Neural cell (in vitro differentiated cells): ENCODE data around the gene ASCL2. TPM values are rescaled to one million over a fixed set of nuclear protein-coding genes. Genes with fewer than 3 reads are reported as not detected.

Experiments
- H2AFZ ChIP-seq: fragments of 200-600, 300-800 bp; sonication (generic), shearing (Covaris generic); 2 replicates; pipeline ENCODE4 v1.6.0; 2014; ENCODE audit warnings: low read depth, mild to moderate bottlenecking, antibody characterized with exemption, low read length, moderate library complexity
- H3F3A ChIP-seq: fragments of 200-600 bp; shearing (Covaris generic); 2 replicates; pipeline ENCODE4 v1.6.1; 2016; ENCODE audit warnings: mild to moderate bottlenecking, moderate library complexity, mixed read lengths, antibody characterized with exemption, low read length; ENCODE audit not compliant: insufficient read depth, poor library complexity, severe bottlenecking
- H3K27ac ChIP-seq: fragments of 200-600, 300-800 bp; sonication (generic), shearing (Covaris generic); 2 replicates; pipeline ENCODE4 v1.5.1; 2014; ENCODE audit warnings: mild to moderate bottlenecking, low read length, moderate library complexity
- H3K27me3 ChIP-seq: fragments of 300-800, 200-600 bp; sonication (generic), shearing (Covaris generic); 2 replicates; pipeline ENCODE4 v1.6.0; 2014; ENCODE audit warnings: mild to moderate bottlenecking, low read depth, low read length, moderate library complexity; ENCODE audit not compliant: insufficient read depth
- H3K36me3 ChIP-seq: fragments of 300-800, 200-600 bp; sonication (generic), shearing (Covaris generic); 2 replicates; pipeline ENCODE4 v1.5.1; 2014; ENCODE audit warnings: mild to moderate bottlenecking, antibody characterized with exemption, low read length, moderate library complexity; ENCODE audit not compliant: insufficient read depth
- H3K4me2 ChIP-seq: fragments of 300-800, 200-600 bp; sonication (generic), shearing (Covaris generic); 2 replicates; pipeline ENCODE4 v1.6.0; 2014; ENCODE audit warnings: mild to moderate bottlenecking, low read length
- H3K4me3 ChIP-seq: fragments of 300-800, 200-600 bp; sonication (generic), shearing (Covaris generic); 2 replicates; pipeline ENCODE4 v1.5.1; 2014; ENCODE audit warnings: mild to moderate bottlenecking, low read length, moderate library complexity
- H3K79me2 ChIP-seq: fragments of 200-600 bp; shearing (Covaris generic); replicated peaks from 2 replicates; pipeline ENCODE4 v1.6.0; 2014; ENCODE audit warnings: mild to moderate bottlenecking, low read length, moderate library complexity; ENCODE audit not compliant: insufficient read depth
- H3K9ac ChIP-seq: fragments of 300-800, 200-600 bp; sonication (generic), shearing (Covaris generic); 2 replicates; pipeline ENCODE4 v1.6.1; 2016; ENCODE audit warnings: mild to moderate bottlenecking, low read length, mixed read lengths
- H3K9me2 ChIP-seq: fragments of 200-600 bp; shearing (Covaris generic); 2 replicates; pipeline ENCODE4 v1.6.1; 2016; ENCODE audit warnings: mild to moderate bottlenecking, low read length, mixed read lengths; ENCODE audit not compliant: insufficient read depth
- H3K9me3 ChIP-seq: fragments of 200-600, 300-800 bp; sonication (generic), shearing (Covaris generic); 2 replicates; pipeline ENCODE4 v1.6.1; 2016; ENCODE audit warnings: mild to moderate bottlenecking, mixed run types, low read length, moderate library complexity, mixed read lengths
- H4K20me1 ChIP-seq: fragments of 200-600 bp; shearing (Covaris generic); 2 replicates; pipeline ENCODE4 v1.6.1; 2016; ENCODE audit warnings: mild to moderate bottlenecking, mixed run types; ENCODE audit not compliant: insufficient read depth
- EP300 ChIP-seq: fragments of 450-650 bp; conservative IDR thresholded peaks from 2 replicates; pipeline ENCODE4 v1.6.1; 2014; ENCODE audit warnings: antibody characterized with exemption, mild to moderate bottlenecking, moderate library complexity; ENCODE audit not compliant: poor library complexity, severe bottlenecking
- EZH2 ChIP-seq: fragments of 200-600, 300-800 bp; shearing (Covaris generic), sonication (generic); IDR thresholded peaks from 2 replicates; pipeline ENCODE4 v1.6.1; 2014; ENCODE audit warnings: antibody characterized with exemption, low read length, borderline replicate concordance, mild to moderate bottlenecking; ENCODE audit not compliant: insufficient read depth, poor library complexity, severe bottlenecking
- MXI1 ChIP-seq: fragments of 450-650 bp; conservative IDR thresholded peaks from 2 replicates; pipeline ENCODE4 v1.6.1; 2014; ENCODE audit warnings: antibody characterized with exemption, mild to moderate bottlenecking; ENCODE audit not compliant: poor library complexity, severe bottlenecking
- POLR2AphosphoS5 ChIP-seq: IDR thresholded peaks from 2 replicates; pipeline ENCODE4 v1.6.1; 2012
- RAD21 ChIP-seq: fragments of 450-650 bp; conservative IDR thresholded peaks from 2 replicates; pipeline ENCODE4 v1.6.1; 2014; ENCODE audit warnings: antibody characterized with exemption, mild to moderate bottlenecking, moderate library complexity
- SMC3 ChIP-seq: fragments of 450-650 bp; conservative IDR thresholded peaks from 2 replicates; pipeline ENCODE4 v1.6.1; 2014; ENCODE audit warnings: antibody characterized with exemption, mild to moderate bottlenecking, moderate library complexity; ENCODE audit not compliant: poor library complexity
- TAF1 ChIP-seq: IDR thresholded peaks from 2 replicates; pipeline ENCODE4 v1.6.1; 2012; ENCODE audit warnings: low read depth
- polyA plus RNA-seq: library from polyadenylated mRNA; depleted of rRNA; stranded (reverse); fragments of >200 nt; gene quantifications from 2 replicates; pipeline ENCODE4 v1.2.3, GENCODE V29; 2014
- TF ChIP-seq, protein P1 (sequence below): fragments of 450-650 bp; IDR thresholded peaks from 2 replicates; pipeline ENCODE4 v1.5.1; 2014; ENCODE audit warnings: antibody characterized with exemption, mild to moderate bottlenecking, moderate library complexity; ENCODE audit not compliant: poor library complexity, severe bottlenecking
- TF ChIP-seq, protein P2 (sequence below): IDR thresholded peaks from 2 replicates; pipeline ENCODE4 v1.6.1; 2012; ENCODE audit warnings: borderline replicate concordance

ASCL2 gene
- polyA plus RNA-seq, 1 donor from 2014 or later = not detected

DNA sequence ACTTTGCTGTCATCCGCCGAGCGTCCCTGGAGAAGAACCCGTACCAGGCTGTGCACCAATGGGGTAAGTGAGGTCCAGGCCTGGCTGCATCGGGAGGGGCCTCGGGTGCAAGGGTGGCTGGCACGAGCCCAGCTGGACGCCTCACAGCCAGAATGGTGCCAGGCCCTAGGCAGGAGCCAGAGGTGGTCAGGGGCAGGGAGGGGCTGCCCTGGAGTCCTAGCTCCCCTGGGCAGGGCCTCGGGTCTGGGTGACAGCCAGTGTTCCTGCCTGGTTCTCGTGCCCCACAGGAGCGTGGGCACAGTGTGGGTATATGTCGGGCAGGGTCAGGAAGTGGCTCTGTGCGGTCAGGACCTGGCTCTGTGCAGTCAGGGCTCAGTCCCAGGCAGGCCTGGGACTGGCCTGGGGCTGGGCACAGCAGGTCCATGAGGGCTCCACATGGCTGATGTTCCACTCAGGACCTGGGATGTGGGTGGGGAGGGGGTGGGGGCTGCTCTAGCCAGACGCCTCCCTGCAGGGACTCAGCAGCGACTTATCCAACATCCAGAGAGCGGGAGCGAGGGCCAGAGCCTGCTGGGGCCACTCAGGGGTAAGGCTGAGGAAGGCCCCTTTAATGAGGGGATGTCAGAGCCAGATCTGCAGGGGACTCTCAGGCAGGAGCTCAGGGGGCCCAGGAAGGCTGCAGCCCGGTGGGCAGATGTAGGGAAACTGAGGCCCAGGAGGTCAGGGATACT is 32.7 kb upstream of the ASCL2 start:
- Histone ChIP-seq H3K36me3 (no peaks in the 10 kb centered on the region), H3K27ac (no peak overlapping the region), H3K79me2 (no peaks in the 10 kb centered on the region), H3F3A (no peaks in the 10 kb centered on the region), H2AFZ (no peak overlapping the region), H3K27me3 (no peaks in the 10 kb centered on the region), H3K4me3 (no peak overlapping the region), H3K9me2 (no peaks in the 10 kb centered on the region), H3K9me3 (no peaks in the 10 kb centered on the region), H4K20me1 (no peaks in the 10 kb centered on the region), H3K9ac (no peak overlapping the region), H3K4me2 (no peak overlapping the region)
- TF ChIP-seq RAD21 = no peak
- no peak for TF ChIP-seq MXI1
- no peak for TF ChIP-seq TAF1
- TF ChIP-seq EP300 = no peak
- TF ChIP-seq, protein P1, sequence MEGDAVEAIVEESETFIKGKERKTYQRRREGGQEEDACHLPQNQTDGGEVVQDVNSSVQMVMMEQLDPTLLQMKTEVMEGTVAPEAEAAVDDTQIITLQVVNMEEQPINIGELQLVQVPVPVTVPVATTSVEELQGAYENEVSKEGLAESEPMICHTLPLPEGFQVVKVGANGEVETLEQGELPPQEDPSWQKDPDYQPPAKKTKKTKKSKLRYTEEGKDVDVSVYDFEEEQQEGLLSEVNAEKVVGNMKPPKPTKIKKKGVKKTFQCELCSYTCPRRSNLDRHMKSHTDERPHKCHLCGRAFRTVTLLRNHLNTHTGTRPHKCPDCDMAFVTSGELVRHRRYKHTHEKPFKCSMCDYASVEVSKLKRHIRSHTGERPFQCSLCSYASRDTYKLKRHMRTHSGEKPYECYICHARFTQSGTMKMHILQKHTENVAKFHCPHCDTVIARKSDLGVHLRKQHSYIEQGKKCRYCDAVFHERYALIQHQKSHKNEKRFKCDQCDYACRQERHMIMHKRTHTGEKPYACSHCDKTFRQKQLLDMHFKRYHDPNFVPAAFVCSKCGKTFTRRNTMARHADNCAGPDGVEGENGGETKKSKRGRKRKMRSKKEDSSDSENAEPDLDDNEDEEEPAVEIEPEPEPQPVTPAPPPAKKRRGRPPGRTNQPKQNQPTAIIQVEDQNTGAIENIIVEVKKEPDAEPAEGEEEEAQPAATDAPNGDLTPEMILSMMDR = no peak
- TF ChIP-seq EZH2 = no peak
- no peak for TF ChIP-seq SMC3
- TF ChIP-seq, protein P2, sequence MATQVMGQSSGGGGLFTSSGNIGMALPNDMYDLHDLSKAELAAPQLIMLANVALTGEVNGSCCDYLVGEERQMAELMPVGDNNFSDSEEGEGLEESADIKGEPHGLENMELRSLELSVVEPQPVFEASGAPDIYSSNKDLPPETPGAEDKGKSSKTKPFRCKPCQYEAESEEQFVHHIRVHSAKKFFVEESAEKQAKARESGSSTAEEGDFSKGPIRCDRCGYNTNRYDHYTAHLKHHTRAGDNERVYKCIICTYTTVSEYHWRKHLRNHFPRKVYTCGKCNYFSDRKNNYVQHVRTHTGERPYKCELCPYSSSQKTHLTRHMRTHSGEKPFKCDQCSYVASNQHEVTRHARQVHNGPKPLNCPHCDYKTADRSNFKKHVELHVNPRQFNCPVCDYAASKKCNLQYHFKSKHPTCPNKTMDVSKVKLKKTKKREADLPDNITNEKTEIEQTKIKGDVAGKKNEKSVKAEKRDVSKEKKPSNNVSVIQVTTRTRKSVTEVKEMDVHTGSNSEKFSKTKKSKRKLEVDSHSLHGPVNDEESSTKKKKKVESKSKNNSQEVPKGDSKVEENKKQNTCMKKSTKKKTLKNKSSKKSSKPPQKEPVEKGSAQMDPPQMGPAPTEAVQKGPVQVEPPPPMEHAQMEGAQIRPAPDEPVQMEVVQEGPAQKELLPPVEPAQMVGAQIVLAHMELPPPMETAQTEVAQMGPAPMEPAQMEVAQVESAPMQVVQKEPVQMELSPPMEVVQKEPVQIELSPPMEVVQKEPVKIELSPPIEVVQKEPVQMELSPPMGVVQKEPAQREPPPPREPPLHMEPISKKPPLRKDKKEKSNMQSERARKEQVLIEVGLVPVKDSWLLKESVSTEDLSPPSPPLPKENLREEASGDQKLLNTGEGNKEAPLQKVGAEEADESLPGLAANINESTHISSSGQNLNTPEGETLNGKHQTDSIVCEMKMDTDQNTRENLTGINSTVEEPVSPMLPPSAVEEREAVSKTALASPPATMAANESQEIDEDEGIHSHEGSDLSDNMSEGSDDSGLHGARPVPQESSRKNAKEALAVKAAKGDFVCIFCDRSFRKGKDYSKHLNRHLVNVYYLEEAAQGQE = no peak
- TF ChIP-seq POLR2AphosphoS5 = no peak

GRCh38 chr11:2302306-2302895 is 32.0 kb upstream of the ASCL2 start:
- no peaks in the 10 kb centered on the region for H3K9me3 ChIP-seq
- H3K27me3 ChIP-seq = no peaks in the 10 kb centered on the region
- no peak for TF ChIP-seq POLR2AphosphoS5
- no peak for TF ChIP-seq EZH2
- TF ChIP-seq SMC3 = no peak
- TF ChIP-seq EP300 = no peak
- TF ChIP-seq TAF1 = no peak
- TF ChIP-seq, protein P1 = no peak
- TF ChIP-seq, protein P2 = no peak
- TF ChIP-seq MXI1 = no peak
- H2AFZ ChIP-seq = no peak overlapping the region
- H3K9ac ChIP-seq = no peak overlapping the region
- no peaks in the 10 kb centered on the region for H3F3A ChIP-seq
- no peaks in the 10 kb centered on the region for H4K20me1 ChIP-seq
- H3K79me2 ChIP-seq = no peaks in the 10 kb centered on the region
- H3K36me3 ChIP-seq = no peaks in the 10 kb centered on the region
- H3K27ac ChIP-seq = no peak overlapping the region
- no peaks in the 10 kb centered on the region for H3K9me2 ChIP-seq
- no peak overlapping the region for H3K4me2 ChIP-seq
- no peak overlapping the region for H3K4me3 ChIP-seq
